A549 (cell line): ENCODE measurements around the gene SEMA3E. TPM values are rescaled to one million over a fixed set of nuclear protein-coding genes. Genes with fewer than 3 reads are reported as not detected.

ENCODE experiments used
- ATAC-seq, 2 experiments: fragments of 200-7000 bp in 1 of 2; fragments of >200 bp in 1 of 2; cut with Nextera tagmentation in 1 of 2; cut with Tn5 transposase in 1 of 2; 3 replicates each; pipeline versions ENCODE4 v1.8.0 to v1.9.1; 2018 to 2020; ENCODE audit warnings: mild to moderate bottlenecking in 1 of 2, moderate library complexity in 1 of 2
- CTCF ChIA-PET: fragments of 300-600 bp; sonication (Branson Sonifier 250); formaldehyde crosslinking; extraction: SDS; loops from one replicate; lab custom pipeline; 2021; ENCODE audit warnings: antibody characterized with exemption, inconsistent platforms; lab: Yijun Ruan, JAX
- POLR2A ChIA-PET: fragments of 350-600 bp; formaldehyde crosslinking; extraction: SDS; loops from one replicate; lab custom pipeline; 2021; ENCODE audit warnings: antibody characterized with exemption, inconsistent platforms; lab: Yijun Ruan, JAX
- DNase-seq, 2 experiments: peaks; one replicate each; pipeline versions ENCODE4 v3.0.0 to v3.0.0-alpha.2; 2011 to 2016; ENCODE audit warnings: low read depth in 1 of 2, low spot score in 1 of 2
- FAIRE-seq: peaks from 2 replicates; lab custom pipeline; 2011; peaks lifted over from hg19 to GRCh38; lab: Jason Lieb, UNC
- H3K27ac ChIP-seq, 2 experiments: fragments of >200 bp; sonication (Bioruptor Twin); formaldehyde crosslinking; 3 replicates each; pipeline ENCODE4 v1.5.1; 2016 to 2017
- H3K4me1 ChIP-seq: fragments of >200 bp; sonication (Bioruptor Twin); formaldehyde crosslinking; 3 replicates; pipeline ENCODE4 v1.6.1; 2016
- H3K4me2 ChIP-seq: fragments of >200 bp; sonication (Bioruptor Twin); formaldehyde crosslinking; 3 replicates; pipeline ENCODE4 v1.6.1; 2016
- H3K4me3 ChIP-seq: fragments of >200 bp; sonication (Bioruptor Twin); formaldehyde crosslinking; 3 replicates; pipeline ENCODE4 v1.5.1; 2016
- H3K9me3 ChIP-seq: fragments of >200 bp; sonication (Bioruptor Twin); formaldehyde crosslinking; 3 replicates; pipeline ENCODE4 v1.6.1; 2016
- CBX8 ChIP-seq: fragments of 200-600 bp; sonication (generic); IDR thresholded peaks from 2 replicates; pipeline ENCODE4 v1.6.1; 2016
- CHD2 ChIP-seq: fragments of 150-350 bp; IDR thresholded peaks from 2 replicates; pipeline ENCODE4 v1.6.1; 2014; ENCODE audit warnings: low read length; ENCODE audit not compliant: partially characterized antibody
- CHD4 ChIP-seq: fragments of 200-600 bp; sonication (generic); IDR thresholded peaks from 2 replicates; pipeline ENCODE4 v1.6.1; 2016; ENCODE audit warnings: antibody characterized with exemption, mild to moderate bottlenecking, borderline replicate concordance
- EHMT2 ChIP-seq: fragments of 200-600 bp; sonication (generic); IDR thresholded peaks from 2 replicates; pipeline ENCODE4 v1.6.1; 2016; ENCODE audit warnings: antibody characterized with exemption, low read depth, mild to moderate bottlenecking, moderate library complexity
- KDM1A ChIP-seq: fragments of 200-600 bp; sonication (generic); IDR thresholded peaks from 2 replicates; pipeline ENCODE4 v1.6.1; 2016; ENCODE audit warnings: low read depth, mild to moderate bottlenecking
- KDM5A ChIP-seq: fragments of 200-600 bp; sonication (generic); IDR thresholded peaks from 2 replicates; pipeline ENCODE4 v1.6.1; 2016; ENCODE audit warnings: antibody characterized with exemption, mild to moderate bottlenecking
- NFE2L2 ChIP-seq: fragments of 150-350 bp; conservative IDR thresholded peaks from 2 replicates; pipeline ENCODE4 v1.6.1; 2014; ENCODE audit warnings: low read length
- NPAS2 ChIP-seq: fragments of 250-450 bp; sonication (Bioruptor Pico); IDR thresholded peaks from 2 replicates; pipeline ENCODE4 v1.8.0; 2022; ENCODE audit warnings: mild to moderate bottlenecking, moderate library complexity, borderline replicate concordance
- POLR2AphosphoS2 ChIP-seq: conservative IDR thresholded peaks from 2 replicates; pipeline ENCODE4 v1.6.1; 2012; ENCODE audit warnings: low read length, improper control_type of control experiment, inconsistent platforms
- RAD21 ChIP-seq, 2 experiments: fragments of >200 bp in 1 of 2; sonication (Bioruptor Twin) in 1 of 2; formaldehyde crosslinking in 1 of 2; IDR thresholded peaks in 1 of 2; conservative IDR thresholded peaks in 1 of 2; 2 replicates in 1 of 2; 3 replicates in 1 of 2; pipeline ENCODE4 v1.6.1; 2012 to 2018; ENCODE audit warnings: inconsistent platforms in 1 of 2
- RFX5 ChIP-seq: fragments of 450-650 bp; IDR thresholded peaks from 2 replicates; pipeline ENCODE4 v1.7.1; 2014; ENCODE audit warnings: antibody characterized with exemption, mild to moderate bottlenecking, moderate library complexity
- RNF2 ChIP-seq: fragments of 200-600 bp; sonication (generic); IDR thresholded peaks from 2 replicates; pipeline ENCODE4 v1.6.1; 2016; ENCODE audit warnings: low read depth, mild to moderate bottlenecking, antibody characterized with exemption, moderate library complexity, borderline replicate concordance
- SREBF2 ChIP-seq: fragments of 450-650 bp; IDR thresholded peaks from 2 replicates; pipeline ENCODE4 v1.6.1; 2014; ENCODE audit warnings: mild to moderate bottlenecking, moderate library complexity
- TFCP2L1 ChIP-seq: fragments of 250-450 bp; sonication (Bioruptor Pico); IDR thresholded peaks from 2 replicates; pipeline ENCODE4 v1.5.0; 2021; ENCODE audit warnings: mild to moderate bottlenecking
- ZC3H11A ChIP-seq: fragments of 450-650 bp; IDR thresholded peaks from 2 replicates; pipeline ENCODE4 v1.6.1; 2014; ENCODE audit warnings: antibody characterized with exemption, mild to moderate bottlenecking
- ZFP36 ChIP-seq: fragments of 450-650 bp; IDR thresholded peaks from 2 replicates; pipeline ENCODE4 v1.6.1; 2014; ENCODE audit warnings: borderline replicate concordance; ENCODE audit not compliant: partially characterized antibody
- ZSCAN20 ChIP-seq: fragments of 250-450 bp; sonication (Bioruptor Pico); IDR thresholded peaks from 2 replicates; pipeline ENCODE4 v1.8.0; 2022; ENCODE audit warnings: mild to moderate bottlenecking, moderate library complexity
- WGBS: methylation state at CpG from one replicate; pipeline ENCODE4 v1.1.6; 2017; ENCODE audit errors: missing lambda C conversion rate; 5-methylcytosine and 5-hydroxymethylcytosine counted together
- polyA minus RNA-seq: library from RNA; depleted of rRNA, polyadenylated mRNA; stranded (reverse); fragments of >200 nt; gene quantifications from 2 replicates; pipeline ENCODE4 v1.2.3, GENCODE V29; 2011; rRNA and poly(A)+ RNA removed
- polyA plus RNA-seq, 4 experiments: library from polyadenylated mRNA; depleted of rRNA in 3 of 4; stranded (reverse); fragments of >200 nt; fragmentation: RNase III in 1 of 4; extraction: RNeasy Plus Mini Kit Qiagen cat#74134 plus additional on column Dnase treatment in 1 of 4; gene quantifications; 2 replicates in 3 of 4; 3 replicates in 1 of 4; pipeline ENCODE4 v1.2.3, GENCODE V29; 2011 to 2017
- TF ChIP-seq, protein P1 (sequence below): fragments of >200 bp; sonication (Bioruptor Twin); formaldehyde crosslinking; IDR thresholded peaks from 3 replicates; pipeline ENCODE4 v1.5.1; 2016
- TF ChIP-seq, protein P2 (sequence below): IDR thresholded peaks from 2 replicates; pipeline ENCODE4 v1.6.1; 2012; ENCODE audit warnings: low read depth, borderline replicate concordance
- TF ChIP-seq, protein P3 (sequence below): IDR thresholded peaks from 2 replicates; pipeline ENCODE4 v1.6.1; 2012
- TF ChIP-seq, protein P4 (sequence below): IDR thresholded peaks from 2 replicates; pipeline ENCODE4 v1.6.1; 2012
- TF ChIP-seq, protein P5 (sequence below): fragments of >200 bp; sonication (Bioruptor Twin); formaldehyde crosslinking; IDR thresholded peaks from 3 replicates; pipeline ENCODE4 v1.6.1; 2016
- TF ChIP-seq, protein P6 (sequence below): fragments of 250-450 bp; sonication (Bioruptor Pico); IDR thresholded peaks from 2 replicates; pipeline ENCODE4 v1.5.0; 2020; ENCODE audit warnings: low read depth, mild to moderate bottlenecking, moderate library complexity

Gene SEMA3E
- 2.3 and 2.5 TPM in 2 replicates for polyA plus RNA-seq (2011; rRNA removed)
- 0.46 and 1.00 TPM in 2 replicates for polyA plus RNA-seq (2012; cell fraction: cytosol; rRNA removed)
- 0.86 and 0.98 TPM in 2 replicates for polyA plus RNA-seq (2012; cell fraction: nucleus; rRNA removed)
- polyA plus RNA-seq (2017; fragmentation: RNase III; extraction: RNeasy Plus Mini Kit Qiagen cat#74134 plus additional on column Dnase treatment) = 1.2 to 1.7 TPM (median 1.4 TPM) in 3 replicates
- polyA minus RNA-seq = 5.2 and 12.6 TPM in 2 replicates

DNA sequence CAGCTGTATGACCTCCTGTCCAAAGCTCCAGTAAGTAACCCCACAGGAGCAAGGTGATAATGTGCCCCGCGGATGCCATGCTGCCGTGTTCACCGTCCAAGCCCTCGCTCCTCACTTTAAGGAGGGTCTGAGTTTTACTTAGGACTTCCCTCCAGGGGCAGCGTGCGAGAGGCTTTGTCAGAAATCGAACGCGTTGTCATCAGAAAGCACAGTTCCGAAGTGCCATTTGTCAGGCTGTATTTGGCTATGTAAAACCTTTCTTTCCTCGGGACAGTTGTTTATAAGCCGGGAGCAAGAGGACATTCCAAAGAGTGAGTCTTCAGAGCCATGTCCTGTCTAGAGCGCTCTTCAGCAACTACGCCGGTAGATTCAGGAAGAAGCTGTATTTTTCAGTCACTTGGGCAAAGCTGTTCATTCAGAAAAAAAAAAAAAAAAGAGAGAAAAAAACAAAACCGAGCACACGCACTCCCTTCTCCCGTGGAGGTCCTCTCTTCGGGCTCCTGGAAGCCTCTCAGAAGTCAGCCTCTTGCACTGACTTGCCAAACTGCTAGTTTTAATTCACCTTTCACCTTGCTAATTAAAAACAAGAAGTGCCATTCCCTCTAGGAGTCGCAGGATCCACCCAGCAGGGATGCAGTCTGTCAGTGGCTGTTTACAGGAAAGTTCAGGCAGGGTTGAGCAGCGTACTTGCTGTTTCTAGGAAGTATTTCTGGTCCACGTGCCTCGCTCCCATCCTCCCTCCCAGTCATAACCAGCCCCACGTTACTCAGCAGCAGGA is at the start of gene SEMA3E:
Gene SEMA3E, minus strand, starts transcription at position 676 of the 778 bp plus-strand sequence.
- peak within 1 kb of the TSS; percentile 88 for H3K4me2 ChIP-seq
- under 1% methylated on average over 25 of the region's 25 CpGs for WGBS
- no peaks in the 10 kb centered on the region for H3K9me3 ChIP-seq
- peak; percentile 25 to 61 for DNase-seq
- peak within 1 kb of the TSS; percentile 24 to 73 for H3K27ac ChIP-seq
- POLR2A ChIA-PET = no interaction called here
- ATAC-seq = peak; percentile 88 to 91
- TF ChIP-seq, protein P1, sequence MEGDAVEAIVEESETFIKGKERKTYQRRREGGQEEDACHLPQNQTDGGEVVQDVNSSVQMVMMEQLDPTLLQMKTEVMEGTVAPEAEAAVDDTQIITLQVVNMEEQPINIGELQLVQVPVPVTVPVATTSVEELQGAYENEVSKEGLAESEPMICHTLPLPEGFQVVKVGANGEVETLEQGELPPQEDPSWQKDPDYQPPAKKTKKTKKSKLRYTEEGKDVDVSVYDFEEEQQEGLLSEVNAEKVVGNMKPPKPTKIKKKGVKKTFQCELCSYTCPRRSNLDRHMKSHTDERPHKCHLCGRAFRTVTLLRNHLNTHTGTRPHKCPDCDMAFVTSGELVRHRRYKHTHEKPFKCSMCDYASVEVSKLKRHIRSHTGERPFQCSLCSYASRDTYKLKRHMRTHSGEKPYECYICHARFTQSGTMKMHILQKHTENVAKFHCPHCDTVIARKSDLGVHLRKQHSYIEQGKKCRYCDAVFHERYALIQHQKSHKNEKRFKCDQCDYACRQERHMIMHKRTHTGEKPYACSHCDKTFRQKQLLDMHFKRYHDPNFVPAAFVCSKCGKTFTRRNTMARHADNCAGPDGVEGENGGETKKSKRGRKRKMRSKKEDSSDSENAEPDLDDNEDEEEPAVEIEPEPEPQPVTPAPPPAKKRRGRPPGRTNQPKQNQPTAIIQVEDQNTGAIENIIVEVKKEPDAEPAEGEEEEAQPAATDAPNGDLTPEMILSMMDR = no peak
- TF ChIP-seq, protein P2, sequence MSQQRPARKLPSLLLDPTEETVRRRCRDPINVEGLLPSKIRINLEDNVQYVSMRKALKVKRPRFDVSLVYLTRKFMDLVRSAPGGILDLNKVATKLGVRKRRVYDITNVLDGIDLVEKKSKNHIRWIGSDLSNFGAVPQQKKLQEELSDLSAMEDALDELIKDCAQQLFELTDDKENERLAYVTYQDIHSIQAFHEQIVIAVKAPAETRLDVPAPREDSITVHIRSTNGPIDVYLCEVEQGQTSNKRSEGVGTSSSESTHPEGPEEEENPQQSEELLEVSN = no peak; the same call in 1 of the 2 replicates
- TF ChIP-seq, protein P3, sequence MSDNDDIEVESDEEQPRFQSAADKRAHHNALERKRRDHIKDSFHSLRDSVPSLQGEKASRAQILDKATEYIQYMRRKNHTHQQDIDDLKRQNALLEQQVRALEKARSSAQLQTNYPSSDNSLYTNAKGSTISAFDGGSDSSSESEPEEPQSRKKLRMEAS = peak; percentile 76
- TF ChIP-seq RFX5 (no peak), POLR2AphosphoS2 (no peak), RAD21 (conservative IDR thresholded peaks at IDR 0.05 in 1 of 2, IDR thresholded peaks at IDR 0.05 in 1 of 2) (0 out of 5 replicates have a peak, but pooled peaks of 1 of the 2 experiments have one; percentile 4), TFCP2L1 (no peak), NFE2L2 (no peak), CBX8 (no peak), ZC3H11A (no peak), CHD2 (no peak)
- TF ChIP-seq, all 56 proteins: peak for 2
- H3K4me3 ChIP-seq = peak within 1 kb of the TSS; percentile 51
- CTCF ChIA-PET = no interaction called here
- peak; percentile 49 for FAIRE-seq
- H3K4me1 ChIP-seq = peaks cover 16% of the 10 kb centered on the region; the same call in 2 of the 3 replicates

DNA sequence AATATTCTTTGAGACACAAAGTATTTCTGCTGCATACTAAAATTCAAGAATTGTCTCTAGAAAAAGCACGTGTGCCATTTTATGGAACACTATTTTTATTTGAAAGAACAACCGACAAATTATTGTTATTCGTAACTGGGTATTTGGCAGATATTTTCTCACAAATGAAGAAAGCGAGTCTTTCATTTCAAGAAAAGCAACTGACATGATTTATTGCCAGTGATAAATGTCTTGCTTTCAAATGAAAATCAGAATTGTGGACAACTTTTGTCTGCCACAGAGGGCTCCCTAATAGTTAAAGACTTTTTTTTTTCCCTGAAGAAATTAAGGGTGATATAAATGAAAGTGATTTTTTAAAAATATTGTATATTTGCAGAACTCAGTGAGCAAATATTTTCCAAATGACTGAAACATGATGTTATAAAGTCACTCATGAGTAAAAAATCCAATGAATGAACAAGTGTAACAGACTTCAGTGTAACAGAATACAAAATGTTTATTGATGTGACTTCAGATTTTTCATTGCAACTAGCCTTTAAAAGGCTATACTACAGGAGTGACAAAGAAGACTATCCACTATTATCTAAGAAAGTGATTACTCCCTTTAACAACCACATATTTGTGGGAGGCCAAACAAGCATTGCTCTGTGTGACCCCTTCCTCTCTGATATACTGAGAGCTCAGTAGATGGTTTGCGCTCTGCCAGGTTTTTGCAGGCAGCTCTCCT is 49.0 kb upstream of the SEMA3E start:
- Histone ChIP-seq H3K9me3 (no peaks in the 10 kb centered on the region), H3K4me3 (no peak overlapping the region), H3K4me1 (no peaks in the 10 kb centered on the region), H3K27ac (no peak overlapping the region), H3K4me2 (no peak overlapping the region)
- TF ChIP-seq SREBF2 = no peak
- TF ChIP-seq, protein P4, sequence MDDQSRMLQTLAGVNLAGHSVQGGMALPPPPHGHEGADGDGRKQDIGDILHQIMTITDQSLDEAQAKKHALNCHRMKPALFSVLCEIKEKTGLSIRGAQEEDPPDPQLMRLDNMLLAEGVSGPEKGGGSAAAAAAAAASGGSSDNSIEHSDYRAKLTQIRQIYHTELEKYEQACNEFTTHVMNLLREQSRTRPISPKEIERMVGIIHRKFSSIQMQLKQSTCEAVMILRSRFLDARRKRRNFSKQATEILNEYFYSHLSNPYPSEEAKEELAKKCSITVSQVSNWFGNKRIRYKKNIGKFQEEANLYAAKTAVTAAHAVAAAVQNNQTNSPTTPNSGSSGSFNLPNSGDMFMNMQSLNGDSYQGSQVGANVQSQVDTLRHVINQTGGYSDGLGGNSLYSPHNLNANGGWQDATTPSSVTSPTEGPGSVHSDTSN = no peak
- CTCF ChIA-PET = no interaction called here
- no peak for DNase-seq
- 73% methylated on average over 5 of the region's 5 CpGs for WGBS
- POLR2A ChIA-PET = no interaction called here
- no peak for FAIRE-seq
- no peak; a peak in 1 of 6 replicates for ATAC-seq

DNA sequence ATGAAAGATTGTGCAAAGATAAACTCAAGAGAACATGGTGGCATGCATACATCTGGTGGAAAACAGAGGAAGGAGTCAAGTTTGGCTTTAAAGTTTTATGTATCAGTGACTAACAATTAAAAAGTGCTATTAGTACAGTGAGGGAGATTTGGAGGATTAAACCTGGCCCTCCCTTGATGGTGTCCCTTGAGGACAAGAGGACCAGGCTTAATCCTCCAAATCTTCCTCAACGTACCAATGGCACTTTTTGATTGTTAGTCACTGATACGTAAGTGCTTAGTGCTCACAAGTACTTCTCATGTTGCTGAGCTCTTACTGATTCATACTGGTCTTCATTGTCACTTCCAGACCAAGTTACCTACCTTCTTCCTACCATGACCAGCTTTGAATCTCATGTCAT is 47.2 kb upstream of the SEMA3E start:
- Histone ChIP-seq H3K9me3 (no peaks in the 10 kb centered on the region), H3K4me3 (no peak overlapping the region), H3K27ac (no peak overlapping the region), H3K4me2 (no peak overlapping the region), H3K4me1 (no peaks in the 10 kb centered on the region)
- TF ChIP-seq KDM1A = no peak
- no peak for TF ChIP-seq KDM5A
- no peak for TF ChIP-seq RNF2
- TF ChIP-seq, protein P5, sequence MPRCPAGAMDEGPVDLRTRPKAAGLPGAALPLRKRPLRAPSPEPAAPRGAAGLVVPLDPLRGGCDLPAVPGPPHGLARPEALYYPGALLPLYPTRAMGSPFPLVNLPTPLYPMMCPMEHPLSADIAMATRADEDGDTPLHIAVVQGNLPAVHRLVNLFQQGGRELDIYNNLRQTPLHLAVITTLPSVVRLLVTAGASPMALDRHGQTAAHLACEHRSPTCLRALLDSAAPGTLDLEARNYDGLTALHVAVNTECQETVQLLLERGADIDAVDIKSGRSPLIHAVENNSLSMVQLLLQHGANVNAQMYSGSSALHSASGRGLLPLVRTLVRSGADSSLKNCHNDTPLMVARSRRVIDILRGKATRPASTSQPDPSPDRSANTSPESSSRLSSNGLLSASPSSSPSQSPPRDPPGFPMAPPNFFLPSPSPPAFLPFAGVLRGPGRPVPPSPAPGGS = no peak
- TF ChIP-seq NPAS2 (CRISPR knock-in tag) = no peak
- no peak for TF ChIP-seq RAD21 (conservative IDR thresholded peaks at IDR 0.05 in 1 of 2, IDR thresholded peaks at IDR 0.05 in 1 of 2)
- no peak for TF ChIP-seq CHD4
- no peak for TF ChIP-seq ZFP36
- TF ChIP-seq RFX5 = no peak
- TF ChIP-seq, protein P6, sequence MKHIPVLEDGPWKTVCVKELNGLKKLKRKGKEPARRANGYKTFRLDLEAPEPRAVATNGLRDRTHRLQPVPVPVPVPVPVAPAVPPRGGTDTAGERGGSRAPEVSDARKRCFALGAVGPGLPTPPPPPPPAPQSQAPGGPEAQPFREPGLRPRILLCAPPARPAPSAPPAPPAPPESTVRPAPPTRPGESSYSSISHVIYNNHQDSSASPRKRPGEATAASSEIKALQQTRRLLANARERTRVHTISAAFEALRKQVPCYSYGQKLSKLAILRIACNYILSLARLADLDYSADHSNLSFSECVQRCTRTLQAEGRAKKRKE (CRISPR knock-in tag) = no peak
- no peak for TF ChIP-seq ZSCAN20
- no peak for TF ChIP-seq EHMT2
- POLR2A ChIA-PET = no interaction called here
- WGBS = 75% methylated on average over 2 of the region's 2 CpGs
- CTCF ChIA-PET = interaction anchor here (1.1 kb wide), 1 partner anchor 249 kb away, joined by 3 read pairs; no protein-coding TSS in a partner anchor
- ATAC-seq (no peak), DNase-seq (no peak), FAIRE-seq (no peak)
